Nephron (organoid): ENCODE results near the gene UCHL5.

ENCODE experiments used
- H3K27ac Mint-ChIP-seq, 3 experiments: 2 replicates each; pipeline ENCODE4 v1.8.0; 2020; ENCODE audit warnings: mixed read lengths in 3 of 3, mild to moderate bottlenecking in 2 of 3, moderate library complexity in 1 of 3
- H3K27me3 Mint-ChIP-seq: 2 replicates; pipeline ENCODE4 v1.8.0; 2021; ENCODE audit warnings: low read depth, mild to moderate bottlenecking, moderate library complexity, mixed read lengths
- H3K36me3 Mint-ChIP-seq: 2 replicates; pipeline ENCODE4 v1.8.0; 2020; ENCODE audit warnings: low read depth, mixed read lengths
- H3K4me1 Mint-ChIP-seq: 2 replicates; pipeline ENCODE4 v1.8.0; 2020; ENCODE audit warnings: mixed read lengths
- H3K4me3 Mint-ChIP-seq, 3 experiments: 2 replicates each; pipeline ENCODE4 v1.8.0; 2020; ENCODE audit warnings: mild to moderate bottlenecking in 3 of 3, mixed read lengths in 3 of 3, moderate library complexity in 2 of 3
- H3K9me3 Mint-ChIP-seq: 2 replicates; pipeline ENCODE4 v1.8.0; 2020; ENCODE audit warnings: mixed read lengths
- CTCF ChIP-seq, 3 experiments: fragments of 200-600 bp; sonication (generic); IDR thresholded peaks; one replicate each; pipeline ENCODE4 v1.5.0; 2021; ENCODE audit warnings: antibody characterized with exemption in 3 of 3; ENCODE audit not compliant: unreplicated experiment in 3 of 3

The UCHL5 gene

GRCh38 chr1:193085263-193085662, 26.1 kb upstream of the UCHL5 start:
- no peaks in the 10 kb centered on the region for H3K9me3 Mint-ChIP-seq
- H3K27ac Mint-ChIP-seq = no peak overlapping the region
- H3K27me3 Mint-ChIP-seq = no peaks in the 10 kb centered on the region
- TF ChIP-seq CTCF (IDR thresholded peaks at IDR 0.05; ENCODE audit: unreplicated experiment in 3 of 3) = no peak
- peaks cover 55% of the 10 kb centered on the region for H3K36me3 Mint-ChIP-seq
- no peaks in the 10 kb centered on the region for H3K4me1 Mint-ChIP-seq
- no peak overlapping the region for H3K4me3 Mint-ChIP-seq

GRCh38 chr1:193083365-193084088, 24.4 kb upstream of the UCHL5 start:
- H3K4me3 Mint-ChIP-seq = no peak overlapping the region
- no peak overlapping the region for H3K27ac Mint-ChIP-seq
- TF ChIP-seq CTCF (IDR thresholded peaks at IDR 0.05; ENCODE audit: unreplicated experiment in 3 of 3) = no peak
- no peaks in the 10 kb centered on the region for H3K27me3 Mint-ChIP-seq
- H3K36me3 Mint-ChIP-seq = peaks cover 64% of the 10 kb centered on the region
- H3K9me3 Mint-ChIP-seq = peaks cover 9% of the 10 kb centered on the region
- no peaks in the 10 kb centered on the region for H3K4me1 Mint-ChIP-seq

- no peak overlapping the region for H3K27ac Mint-ChIP-seq
- no peaks in the 10 kb centered on the region for H3K4me1 Mint-ChIP-seq
- H3K9me3 Mint-ChIP-seq = peaks cover 22% of the 10 kb centered on the region
- H3K4me3 Mint-ChIP-seq = no peak overlapping the region
- TF ChIP-seq CTCF (IDR thresholded peaks at IDR 0.05; ENCODE audit: unreplicated experiment in 3 of 3) = no peak
- peaks cover 88% of the 10 kb centered on the region for H3K36me3 Mint-ChIP-seq
- H3K27me3 Mint-ChIP-seq = no peaks in the 10 kb centered on the region
Observed at GRCh38 chr1:193079187-193079586, 20.0 kb upstream of the UCHL5 start.

- H3K9me3 Mint-ChIP-seq = peaks cover 22% of the 10 kb centered on the region
- TF ChIP-seq CTCF (IDR thresholded peaks at IDR 0.05; ENCODE audit: unreplicated experiment in 3 of 3) = no peak
- H3K27ac Mint-ChIP-seq = no peak overlapping the region
- no peak overlapping the region for H3K4me3 Mint-ChIP-seq
- peaks cover 84% of the 10 kb centered on the region for H3K36me3 Mint-ChIP-seq
- H3K27me3 Mint-ChIP-seq = no peaks in the 10 kb centered on the region
- H3K4me1 Mint-ChIP-seq = no peaks in the 10 kb centered on the region
Observed at GRCh38 chr1:193077991-193078390, 18.8 kb upstream of the UCHL5 start.

- H3K4me1 Mint-ChIP-seq = no peaks in the 10 kb centered on the region
- H3K9me3 Mint-ChIP-seq = no peaks in the 10 kb centered on the region
- H3K27me3 Mint-ChIP-seq = no peaks in the 10 kb centered on the region
- H3K4me3 Mint-ChIP-seq = no peak overlapping the region
- peaks cover 49% of the 10 kb centered on the region for H3K36me3 Mint-ChIP-seq
- H3K27ac Mint-ChIP-seq = no peak overlapping the region
- no peak for TF ChIP-seq CTCF (IDR thresholded peaks at IDR 0.05; ENCODE audit: unreplicated experiment in 3 of 3)
Observed at GRCh38 chr1:193070942-193071341, 11.8 kb upstream of the UCHL5 start.

DNA sequence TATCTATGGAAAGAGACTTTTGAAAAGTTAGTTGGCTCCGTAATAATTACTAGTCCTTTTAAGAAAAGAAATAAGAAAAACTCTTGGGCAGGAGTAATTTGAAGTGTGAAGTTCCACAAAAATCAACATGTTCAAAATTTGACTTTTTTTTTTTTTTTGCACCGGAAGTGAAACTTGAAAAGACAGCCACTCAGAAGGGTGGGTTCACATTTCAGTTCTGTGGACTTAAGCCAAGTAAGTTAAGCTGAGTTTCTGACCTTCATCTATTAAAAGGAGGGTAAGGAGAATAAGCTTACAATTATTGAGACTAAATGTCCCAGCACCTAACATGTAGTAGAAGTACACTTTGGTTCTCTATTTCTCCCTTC, 11.2 kb upstream of the UCHL5 start:
- H3K4me3 Mint-ChIP-seq = no peak overlapping the region
- H3K27ac Mint-ChIP-seq = peak overlapping the region in 1 of 3 experiments; percentile 59
- no peaks in the 10 kb centered on the region for H3K27me3 Mint-ChIP-seq
- TF ChIP-seq CTCF (IDR thresholded peaks at IDR 0.05; ENCODE audit: unreplicated experiment in 3 of 3) = no peak
- peaks cover 46% of the 10 kb centered on the region for H3K36me3 Mint-ChIP-seq
- H3K9me3 Mint-ChIP-seq = no peaks in the 10 kb centered on the region
- H3K4me1 Mint-ChIP-seq = no peaks in the 10 kb centered on the region
